GM19397 (cell line): ENCODE data around the gene RAB42.
"Not testable (repeated sequence)": the region's sequence is repeated elsewhere in the genome, so short reads cannot be mapped to it uniquely, and the experiment has no call there.

Experiments
- ATAC-seq: cut with Tn5 transposase; IDR thresholded peaks from one replicate; pipeline ENCODE4 v1.9.1; 2021; ENCODE audit warnings: mild to moderate bottlenecking, moderate library complexity; ENCODE audit not compliant: unreplicated experiment

Gene RAB42, protein sequence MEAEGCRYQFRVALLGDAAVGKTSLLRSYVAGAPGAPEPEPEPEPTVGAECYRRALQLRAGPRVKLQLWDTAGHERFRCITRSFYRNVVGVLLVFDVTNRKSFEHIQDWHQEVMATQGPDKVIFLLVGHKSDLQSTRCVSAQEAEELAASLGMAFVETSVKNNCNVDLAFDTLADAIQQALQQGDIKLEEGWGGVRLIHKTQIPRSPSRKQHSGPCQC

DNA sequence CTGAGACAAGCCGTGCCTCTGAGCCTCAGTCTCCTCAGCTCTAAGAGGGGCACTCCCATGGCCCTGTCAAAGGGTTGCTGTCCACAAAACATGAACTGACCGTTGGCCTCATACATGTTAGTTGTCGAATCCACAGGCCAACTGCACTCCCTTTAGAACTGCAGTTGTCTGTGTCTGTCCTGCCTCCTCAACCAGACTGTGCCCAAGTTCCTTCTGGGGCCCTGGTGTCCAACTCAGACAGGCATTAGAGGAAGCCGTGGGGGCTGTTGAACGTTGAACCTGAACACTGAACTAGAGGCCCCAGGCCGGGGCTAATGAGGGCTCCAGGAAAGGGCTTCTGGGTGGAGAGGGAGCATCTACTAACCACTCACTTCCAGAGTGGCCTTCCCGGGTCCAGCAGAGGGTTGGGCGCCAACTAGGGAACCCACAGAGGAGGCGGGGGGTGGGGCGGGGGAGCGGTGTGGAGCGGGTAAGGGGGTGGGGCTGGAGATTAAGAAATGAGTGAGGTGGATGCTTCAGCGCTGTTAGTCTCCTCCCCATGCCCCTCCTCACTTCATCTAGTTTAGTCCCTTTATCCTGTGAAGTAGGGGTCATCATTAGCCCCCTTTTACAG, at the start of gene RAB42:
RAB42 (plus strand) TSS at position 558 of the 613 bp plus-strand sequence. CDS start 247 bp downstream, outside the sequence.
- peak; percentile 36 for ATAC-seq

DNA sequence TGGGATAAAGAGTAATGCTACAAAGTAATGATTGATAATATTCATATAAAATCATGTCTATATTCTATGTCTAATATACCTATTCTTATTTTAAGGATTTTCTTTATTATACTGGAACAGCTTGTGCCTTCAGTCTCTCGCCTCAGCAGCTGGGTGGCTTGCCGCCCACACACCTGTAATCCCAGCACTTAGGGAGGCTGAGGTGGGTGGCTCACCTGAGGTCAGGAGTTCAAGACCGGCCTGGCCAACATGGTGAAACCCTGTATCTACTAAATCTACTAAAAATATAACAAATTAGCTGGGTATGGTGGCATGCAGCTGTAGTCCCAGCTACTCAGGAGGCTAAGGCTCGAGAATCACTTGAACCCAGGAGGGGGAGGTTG, 46.8 kb upstream of the RAB42 start:
- no peak for ATAC-seq

DNA sequence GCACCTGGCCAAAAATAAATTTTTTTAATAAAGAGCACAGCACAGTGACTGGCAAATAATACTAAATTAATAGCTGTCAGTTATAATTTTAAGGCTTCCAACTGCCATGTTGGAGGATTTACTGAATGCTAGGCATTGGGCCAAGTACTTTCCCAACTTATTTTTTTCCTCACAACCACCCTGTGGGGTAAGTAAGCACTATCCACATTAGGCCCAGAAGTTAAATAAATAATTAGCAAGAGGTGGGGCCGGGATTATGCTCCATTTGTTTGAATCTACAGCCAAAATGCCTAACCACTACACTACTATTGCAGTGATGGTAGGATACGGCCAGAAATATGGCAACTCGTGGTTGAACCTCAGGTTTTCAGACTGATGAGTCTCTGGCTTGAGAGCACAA, 43.7 kb upstream of the RAB42 start:
- no peak for ATAC-seq

DNA sequence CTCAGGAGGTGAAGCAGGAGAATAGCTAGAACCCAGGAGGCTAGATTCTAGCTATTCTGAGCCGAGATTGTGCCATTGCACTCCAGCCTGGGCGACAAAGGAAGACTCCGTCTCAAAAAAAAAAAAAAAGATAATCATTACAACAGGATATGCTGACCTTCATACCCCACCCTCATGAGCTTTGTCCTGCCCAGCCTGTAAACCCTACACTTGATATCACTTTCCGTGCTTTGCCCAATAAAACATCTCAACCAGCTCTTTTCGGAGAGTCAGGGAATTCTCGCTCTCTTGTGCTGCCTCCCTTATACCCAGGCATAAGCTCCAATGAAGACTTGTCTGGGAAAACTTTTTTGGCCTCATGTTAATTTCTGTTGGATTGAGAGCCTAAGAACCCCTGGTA, 40.7 kb upstream of the RAB42 start:
- ATAC-seq: no peak

DNA sequence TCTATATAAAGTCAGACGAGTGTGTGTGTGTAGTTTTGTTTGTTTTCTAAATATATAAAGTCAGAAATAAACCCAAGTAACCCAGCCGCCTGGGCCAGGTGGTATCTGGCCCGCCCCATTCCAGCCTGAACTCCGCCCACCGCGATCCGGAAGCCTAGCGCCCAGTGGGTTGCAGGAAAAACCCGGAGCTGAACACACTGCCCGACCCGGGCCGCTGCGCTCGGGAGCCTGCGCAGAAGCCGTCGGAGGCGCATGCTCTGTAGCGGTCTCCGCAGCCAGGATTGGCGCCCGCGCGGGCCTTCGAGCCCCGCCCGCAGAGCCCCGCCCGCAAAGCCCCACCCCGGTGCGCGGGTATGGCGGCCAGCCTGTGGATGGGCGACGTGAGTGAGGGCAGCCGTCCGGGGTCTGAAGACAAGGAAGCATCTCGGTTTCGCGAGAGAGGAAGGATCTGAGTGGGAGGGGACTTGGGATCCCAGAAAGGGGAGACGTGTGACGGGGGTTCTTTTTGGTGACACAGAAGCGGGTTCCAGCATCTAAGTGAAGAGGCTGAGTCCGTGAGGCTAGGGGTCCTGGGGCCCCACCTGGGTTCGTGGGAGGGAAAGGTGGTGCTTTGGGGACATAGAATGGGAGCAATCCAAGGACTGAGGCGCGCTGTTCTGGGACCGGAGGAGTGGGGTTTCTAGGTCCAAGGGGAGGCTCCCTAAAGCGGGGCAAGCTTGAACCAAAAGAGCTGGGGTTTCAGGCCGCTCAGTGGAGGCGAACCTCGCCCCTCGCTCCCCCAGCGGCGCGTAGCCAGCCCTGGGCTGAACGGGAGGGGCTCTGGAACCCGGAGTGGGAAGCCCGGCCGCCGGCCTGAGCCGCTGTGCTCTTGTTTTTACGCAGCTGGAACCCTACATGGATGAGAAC, 39.1 kb upstream of the RAB42 start, which contains the start of gene TRNAU1AP:
TRNAU1AP (plus strand) TSS at position 328 of the 906 bp plus-strand sequence; CDS start at position 354, 26 bp downstream.
- peak; percentile 92 for ATAC-seq

DNA sequence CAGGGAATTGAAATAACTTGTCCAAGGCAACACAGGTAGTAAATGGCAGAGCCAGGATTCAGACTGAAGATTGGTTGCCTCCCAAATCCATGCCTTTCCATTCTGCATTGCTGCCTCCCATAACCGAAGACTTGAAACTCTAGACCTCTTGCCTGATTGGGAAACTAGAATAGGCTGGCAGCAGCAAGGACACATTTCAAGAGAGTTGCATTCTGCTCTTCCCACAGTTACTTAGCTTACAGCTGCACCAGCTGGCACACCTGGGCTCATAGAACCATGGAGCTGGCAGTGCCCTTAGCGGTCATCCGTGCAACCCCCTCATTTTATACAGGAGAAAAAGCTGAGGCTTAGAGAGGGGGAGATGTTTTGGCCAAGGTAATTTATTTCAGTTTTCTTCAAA, 31.2 kb upstream of the RAB42 start:
- ATAC-seq: no peak

DNA sequence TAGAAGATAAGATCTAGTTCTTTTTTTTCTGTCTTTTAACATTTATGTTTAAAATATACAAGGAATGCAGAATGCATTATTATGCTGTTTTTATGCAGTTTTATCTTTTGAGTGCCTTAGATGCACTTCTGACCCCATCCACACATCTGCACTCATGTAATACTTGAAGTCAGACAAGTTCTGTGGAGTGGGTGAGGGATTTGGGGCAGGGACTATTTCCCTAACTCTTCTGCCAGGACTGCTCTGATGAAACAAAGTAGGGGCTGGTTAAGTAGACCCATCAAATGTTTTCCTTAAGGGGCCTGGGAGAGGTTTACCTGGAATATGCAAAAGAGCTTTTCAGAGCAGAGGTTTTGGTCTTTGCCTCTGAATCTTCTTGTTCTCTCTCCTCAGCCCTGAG, 27.8 kb upstream of the RAB42 start:
- ATAC-seq: no peak

DNA sequence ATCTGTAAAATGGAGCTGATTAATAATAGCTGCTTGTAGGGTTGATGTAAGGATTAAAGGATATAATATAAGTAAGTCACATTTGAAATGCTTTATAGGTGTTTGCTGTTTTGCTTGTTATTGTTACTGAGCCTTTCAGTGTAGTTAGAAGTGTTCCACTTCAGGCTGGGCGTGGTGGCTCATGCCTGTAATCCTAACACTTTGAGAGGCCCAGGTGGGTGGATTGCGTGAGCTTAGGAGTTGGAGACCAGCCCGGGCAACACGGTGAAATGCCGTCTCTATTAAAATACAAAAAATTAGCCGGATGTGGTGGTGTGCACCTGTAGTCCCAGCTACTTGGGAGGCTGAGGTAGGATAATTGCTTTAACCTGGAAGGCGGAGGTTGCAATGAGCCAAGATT, 27.0 kb upstream of the RAB42 start:
- ATAC-seq: no peak

DNA sequence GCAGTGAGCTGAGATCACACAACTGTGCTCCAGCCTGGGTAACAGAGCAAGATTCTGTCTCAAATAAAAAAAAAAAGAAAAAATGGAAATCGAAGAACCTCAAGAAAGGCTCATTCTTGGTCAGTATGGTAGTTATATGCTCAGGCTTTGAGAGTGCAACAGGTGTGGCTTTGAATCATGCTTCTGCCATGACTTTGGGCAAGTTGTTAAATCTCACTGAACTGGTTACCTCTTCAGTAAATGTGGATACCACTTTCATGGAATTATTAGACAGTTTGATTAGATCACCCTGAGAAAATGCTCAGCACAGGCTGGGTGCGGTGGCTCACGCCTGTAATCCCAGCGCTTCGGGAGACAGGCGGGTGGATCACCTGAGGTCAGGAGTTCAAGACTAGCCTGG, 26.3 kb upstream of the RAB42 start:
- no peak for ATAC-seq

DNA sequence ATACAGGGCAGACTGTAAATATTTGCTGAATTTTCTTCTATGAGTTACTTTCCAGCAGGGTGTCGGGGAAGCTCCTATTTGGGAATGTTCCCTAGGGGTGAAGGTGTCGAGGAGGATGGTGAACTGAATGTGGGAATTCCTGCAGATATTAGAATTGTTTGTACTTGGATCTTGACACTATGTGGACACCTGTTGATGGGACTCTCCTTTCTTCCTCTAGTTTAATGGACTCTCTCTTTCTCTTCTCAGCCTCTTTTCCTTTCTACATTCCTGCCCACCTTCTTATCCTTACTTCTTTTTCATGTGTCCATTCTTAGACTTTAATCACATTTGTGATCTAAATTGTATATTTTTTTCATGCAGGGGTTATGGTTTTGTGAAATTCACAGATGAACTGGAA, 25.1 kb upstream of the RAB42 start:
- no peak for ATAC-seq

DNA sequence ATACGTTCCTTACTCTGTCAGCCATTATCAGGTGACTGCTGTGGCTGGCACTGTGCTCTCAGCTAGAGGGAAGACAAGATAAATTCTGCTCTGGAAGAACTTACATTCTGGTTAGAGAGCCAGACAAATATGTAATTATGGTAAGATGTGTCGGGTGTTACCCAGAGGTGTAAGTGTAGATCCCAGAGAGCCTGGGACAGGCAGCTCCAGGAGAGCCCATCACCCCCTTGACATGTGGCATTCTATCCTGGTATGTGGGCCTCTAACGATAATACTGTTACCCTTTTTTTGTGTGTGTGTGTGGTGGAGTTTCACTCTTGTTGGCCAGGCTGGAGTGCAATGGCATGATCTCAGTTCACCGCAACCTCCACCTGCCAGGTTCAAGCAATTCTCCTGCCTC, 20.2 kb upstream of the RAB42 start:
- ATAC-seq: no peak

DNA sequence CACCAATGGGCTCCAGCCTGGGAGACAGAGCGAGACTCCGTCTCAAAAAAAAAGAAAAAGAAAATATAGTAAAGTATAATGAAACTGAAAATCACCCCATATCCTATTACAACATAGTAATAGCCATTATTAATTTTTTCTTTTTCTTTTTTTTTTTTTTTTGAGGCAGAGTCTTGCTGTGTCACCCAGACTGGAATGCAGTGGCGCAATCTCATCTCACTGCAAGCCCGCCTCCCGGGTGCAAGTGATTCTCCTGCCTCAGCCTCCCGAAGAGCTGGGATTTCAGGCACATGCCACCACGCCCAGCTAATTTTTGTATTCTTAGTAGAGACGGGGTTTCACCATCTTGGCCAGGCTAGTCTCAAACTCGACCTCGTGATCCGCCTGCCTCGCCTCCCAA, 19.2 kb upstream of the RAB42 start:
- not testable (repeated sequence) for ATAC-seq

DNA sequence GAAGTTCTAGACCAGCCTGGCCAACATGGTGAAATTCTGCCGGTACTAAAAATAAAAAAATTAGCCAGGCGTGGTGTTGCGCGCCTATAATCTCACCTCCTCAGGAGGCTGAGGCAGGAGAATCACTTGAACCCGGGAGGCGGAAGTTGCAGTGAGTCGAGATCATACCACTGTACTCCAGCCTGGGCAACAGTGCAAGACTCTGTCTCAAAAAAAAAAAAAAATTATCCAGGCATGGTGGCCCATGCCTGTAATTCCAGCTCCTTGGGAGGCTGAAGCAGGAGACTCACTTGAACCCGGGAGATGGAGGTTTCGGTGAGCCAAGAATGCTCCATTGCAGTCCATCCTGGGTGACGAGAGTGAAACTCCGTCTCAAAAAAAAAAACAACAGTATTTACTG, 18.5 kb upstream of the RAB42 start:
- ATAC-seq: no peak

DNA sequence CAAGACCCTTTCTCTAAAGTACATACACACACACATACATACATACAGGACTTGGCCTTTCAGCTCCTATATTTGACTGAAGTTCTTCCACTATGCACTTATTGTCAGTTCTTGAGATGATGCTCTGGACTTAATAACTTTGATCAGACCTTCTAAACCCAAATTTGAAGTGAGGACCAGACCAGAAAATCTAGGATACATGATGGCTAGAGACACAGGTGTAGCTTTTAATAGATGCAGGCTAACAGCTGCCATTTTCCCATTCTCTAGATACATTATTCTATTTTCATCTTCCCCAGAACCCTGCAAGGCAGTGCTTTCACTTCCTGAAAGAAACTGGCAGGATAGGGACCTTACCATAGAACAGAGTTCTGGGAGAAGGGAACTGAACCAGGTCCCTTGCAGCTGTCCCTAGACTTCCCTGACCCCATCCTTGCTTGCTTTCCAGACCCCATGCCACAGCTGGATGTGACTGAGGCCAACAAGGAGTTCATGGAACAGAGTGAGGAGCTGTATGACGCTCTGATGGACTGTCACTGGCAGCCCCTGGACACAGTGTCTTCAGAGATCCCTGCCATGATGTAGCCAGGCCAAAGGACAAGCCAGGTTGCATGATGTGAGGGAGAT, 14.9 kb upstream of the RAB42 start:
- no peak for ATAC-seq

DNA sequence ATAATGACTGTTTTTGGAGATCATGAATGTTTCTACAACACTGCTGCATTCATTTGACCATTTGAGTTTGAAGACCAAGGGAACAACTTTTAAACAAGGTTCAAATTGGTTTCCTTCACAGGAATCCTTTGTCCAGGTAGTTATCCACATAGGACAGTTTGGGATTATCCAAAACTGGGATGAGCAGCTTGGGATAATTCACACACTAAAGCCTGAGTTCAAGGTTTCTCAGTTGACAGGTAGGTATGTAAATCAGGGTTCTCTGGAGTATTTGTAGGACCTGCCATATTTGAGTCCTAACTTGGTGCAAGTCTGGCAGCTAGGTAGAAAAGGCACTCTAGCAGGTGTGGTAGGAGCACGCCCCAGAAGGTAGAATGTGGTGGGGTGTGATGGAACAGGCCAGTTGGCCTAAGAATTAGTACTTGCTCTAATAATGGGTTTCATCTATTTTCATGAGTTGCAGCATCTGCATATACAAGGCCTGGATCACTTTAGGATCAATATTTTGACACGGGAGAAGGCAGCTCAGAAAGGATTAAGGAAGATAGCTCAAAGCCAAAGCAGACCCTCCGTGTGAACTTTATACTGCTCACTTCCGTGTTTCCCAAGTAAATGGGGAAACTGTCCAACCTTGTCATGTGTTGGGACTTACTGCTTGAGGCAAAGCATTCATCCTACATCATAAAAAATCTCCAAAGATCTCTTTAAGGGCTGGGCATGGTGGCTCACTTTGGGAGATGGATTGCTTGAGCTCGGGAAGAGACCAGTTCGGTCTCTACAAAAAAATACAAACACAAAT, 14.1 kb upstream of the RAB42 start:
- ATAC-seq: no peak

DNA sequence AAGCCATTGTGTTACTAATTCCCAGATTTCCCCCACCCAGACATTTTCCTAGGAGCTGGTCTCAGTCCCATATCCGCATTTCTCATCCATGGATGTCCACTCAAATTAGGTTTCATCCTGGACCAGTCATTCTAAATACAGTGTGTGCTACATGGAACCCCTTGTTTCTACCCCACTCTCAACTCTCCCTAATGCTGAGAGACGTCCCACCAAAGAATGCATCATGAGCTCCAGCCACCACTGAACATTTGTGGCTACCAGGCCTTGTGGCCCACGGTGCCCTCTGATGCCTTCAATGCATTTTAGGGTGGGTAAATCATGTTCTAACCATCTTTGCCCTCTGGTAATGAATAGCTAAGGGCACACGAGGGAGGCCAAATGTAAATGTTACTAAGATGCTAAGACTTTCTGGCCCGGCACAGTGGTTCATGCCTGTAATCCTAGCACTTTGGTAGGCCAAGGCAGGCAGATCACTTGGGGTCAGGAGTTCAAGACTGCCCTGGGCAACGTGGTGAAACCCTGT, 13.3 kb upstream of the RAB42 start:
- no peak for ATAC-seq

DNA sequence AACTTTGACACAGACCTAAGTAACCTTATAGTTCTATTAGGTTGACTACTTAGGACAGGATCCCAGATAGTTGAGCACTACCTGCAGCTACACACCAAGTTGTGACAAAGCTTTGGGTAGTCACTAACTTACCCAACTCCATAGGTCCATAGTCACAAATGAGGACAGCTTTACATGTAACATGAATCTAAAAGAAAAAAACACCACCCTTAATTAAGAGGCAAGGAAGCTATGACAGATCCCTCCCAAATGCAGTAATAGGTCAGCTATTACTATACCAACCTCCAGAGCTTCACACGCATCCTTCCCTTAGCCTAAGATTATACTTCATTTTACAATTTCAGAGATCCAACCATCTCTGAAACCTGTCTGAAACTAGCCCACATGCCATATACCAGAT, 12.7 kb upstream of the RAB42 start:
- no peak for ATAC-seq

DNA sequence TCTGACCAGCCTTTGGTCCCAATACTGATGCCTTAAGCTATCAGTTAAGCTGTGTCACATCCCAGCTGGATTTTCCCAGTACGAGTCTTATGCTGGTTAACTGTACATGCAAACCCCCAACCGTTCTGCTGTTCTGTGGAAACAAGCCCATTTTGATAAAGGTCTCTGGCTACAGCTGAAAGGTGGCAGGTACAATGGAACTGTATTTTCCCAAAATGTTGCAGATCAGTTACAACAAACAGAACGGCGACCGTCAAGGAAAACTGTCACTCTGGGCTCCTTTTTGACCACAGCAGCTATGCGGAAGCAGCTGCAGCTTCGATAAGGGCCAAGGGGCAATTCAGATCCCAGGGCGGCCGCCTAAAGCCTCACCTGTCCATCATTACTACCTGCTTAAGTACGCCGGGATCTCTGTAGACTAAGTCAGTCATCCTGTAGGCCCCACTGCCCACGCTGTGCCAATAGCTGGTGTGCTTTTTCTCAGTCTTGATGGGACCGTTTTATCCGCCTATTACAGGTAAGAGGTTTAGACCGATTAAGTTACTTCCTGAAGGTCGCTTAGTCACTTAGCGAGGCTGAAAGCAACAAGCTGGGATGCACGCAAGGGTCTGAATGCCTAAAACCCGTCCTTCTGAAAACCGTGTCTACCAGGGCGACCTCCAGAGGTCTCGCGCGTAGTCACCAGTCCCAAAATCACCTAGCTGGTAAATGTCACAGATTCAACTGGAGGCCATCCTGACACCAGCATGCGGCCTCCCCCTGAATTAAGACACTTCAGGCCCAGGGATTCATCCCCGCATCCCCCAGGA, 11.1 kb upstream of the RAB42 start:
- ATAC-seq: peak; percentile 22

DNA sequence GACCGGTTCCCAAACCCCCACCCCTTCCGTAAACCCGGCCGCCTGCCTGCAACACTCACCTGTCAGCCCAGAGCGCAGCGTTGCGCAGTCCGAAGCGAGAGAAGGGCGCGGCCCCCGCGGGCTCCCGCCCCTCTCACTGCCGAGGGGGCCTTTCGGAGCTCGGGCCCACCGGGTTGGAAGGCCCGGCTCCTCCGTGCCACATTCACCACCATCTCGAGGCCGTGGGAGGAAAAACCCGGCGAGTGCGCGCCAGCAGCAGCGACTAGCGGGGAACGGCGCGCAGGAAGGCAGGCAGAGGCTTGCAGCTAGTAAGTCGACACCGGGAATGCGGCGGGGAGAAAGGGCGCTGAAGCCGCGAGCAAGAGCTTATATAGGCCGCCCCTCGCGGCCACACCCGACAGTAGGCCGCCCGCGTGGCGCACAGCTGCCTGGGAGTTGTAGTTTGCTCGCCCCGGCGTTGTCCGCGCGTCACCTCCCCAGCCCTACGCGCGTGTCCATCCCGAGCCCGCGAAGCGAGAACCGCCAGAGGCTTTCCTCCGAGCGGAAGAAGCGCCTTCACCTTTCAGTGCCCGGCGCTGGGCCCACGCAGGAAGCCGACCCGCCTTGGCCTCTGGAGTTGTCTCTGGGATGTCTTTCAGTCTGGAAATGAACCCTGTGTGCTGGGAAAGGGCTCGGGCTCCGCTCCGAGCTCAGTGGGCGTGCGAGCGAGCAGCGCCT, 10.4 kb upstream of the RAB42 start:
- peak; percentile 84 for ATAC-seq
